GM12872 (cell line): ENCODE measurements around the gene PLSCR4.
A peak's percentile ranks its signal among the peaks of the same experiment; 100 is the strongest.

Experiments
- TF ChIP-seq, protein P1 (sequence below): IDR thresholded peaks from 3 replicates; pipeline ENCODE4 v1.5.1; 2011; ENCODE audit warnings: low read depth, mild to moderate bottlenecking, low read length, moderate library complexity; ENCODE audit not compliant: insufficient read depth

Gene PLSCR4

GRCh38 chr3:146199762-146200161 lies 51.1 kb downstream of the PLSCR4 start:
- TF ChIP-seq, protein P1, sequence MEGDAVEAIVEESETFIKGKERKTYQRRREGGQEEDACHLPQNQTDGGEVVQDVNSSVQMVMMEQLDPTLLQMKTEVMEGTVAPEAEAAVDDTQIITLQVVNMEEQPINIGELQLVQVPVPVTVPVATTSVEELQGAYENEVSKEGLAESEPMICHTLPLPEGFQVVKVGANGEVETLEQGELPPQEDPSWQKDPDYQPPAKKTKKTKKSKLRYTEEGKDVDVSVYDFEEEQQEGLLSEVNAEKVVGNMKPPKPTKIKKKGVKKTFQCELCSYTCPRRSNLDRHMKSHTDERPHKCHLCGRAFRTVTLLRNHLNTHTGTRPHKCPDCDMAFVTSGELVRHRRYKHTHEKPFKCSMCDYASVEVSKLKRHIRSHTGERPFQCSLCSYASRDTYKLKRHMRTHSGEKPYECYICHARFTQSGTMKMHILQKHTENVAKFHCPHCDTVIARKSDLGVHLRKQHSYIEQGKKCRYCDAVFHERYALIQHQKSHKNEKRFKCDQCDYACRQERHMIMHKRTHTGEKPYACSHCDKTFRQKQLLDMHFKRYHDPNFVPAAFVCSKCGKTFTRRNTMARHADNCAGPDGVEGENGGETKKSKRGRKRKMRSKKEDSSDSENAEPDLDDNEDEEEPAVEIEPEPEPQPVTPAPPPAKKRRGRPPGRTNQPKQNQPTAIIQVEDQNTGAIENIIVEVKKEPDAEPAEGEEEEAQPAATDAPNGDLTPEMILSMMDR: no peak

DNA sequence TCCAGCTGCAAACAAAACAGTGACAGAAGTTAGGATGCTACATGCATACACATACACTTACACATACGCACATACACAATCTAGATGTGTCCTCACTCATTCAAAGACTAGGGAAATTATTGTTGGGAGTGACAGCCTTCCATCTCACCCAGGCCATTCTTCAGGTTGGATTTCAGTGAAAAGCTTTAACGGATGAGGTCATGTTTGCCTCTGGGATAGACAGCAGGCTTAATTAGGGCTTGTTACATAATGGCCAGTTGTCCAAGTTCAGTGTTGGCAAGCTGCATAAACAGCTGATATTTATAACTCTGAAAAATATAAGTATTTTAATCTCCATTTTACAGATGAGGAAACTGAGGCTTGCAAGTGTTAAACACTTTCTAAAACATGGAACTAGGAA lies 54.1 kb downstream of the PLSCR4 start:
- TF ChIP-seq, protein P1: no peak

DNA sequence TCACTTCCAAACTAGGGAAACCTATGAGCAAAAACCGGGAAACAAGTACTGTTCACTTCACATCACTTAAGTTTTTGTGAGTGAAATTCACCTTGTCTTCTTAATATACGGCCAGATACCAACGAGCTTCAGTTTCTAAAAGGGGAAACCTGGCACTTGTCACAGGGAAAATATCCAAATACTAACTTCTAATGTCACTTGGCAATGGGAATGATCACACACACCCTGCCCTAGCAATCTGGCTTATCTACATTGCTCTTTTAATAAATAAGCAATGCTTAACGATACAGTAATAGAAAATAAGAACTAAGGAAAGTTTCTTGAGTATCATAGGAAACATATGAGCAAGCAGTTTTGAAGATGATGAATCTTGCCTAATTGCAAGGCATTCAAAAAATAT lies 55.3 kb downstream of the PLSCR4 start:
- TF ChIP-seq, protein P1: no peak

DNA sequence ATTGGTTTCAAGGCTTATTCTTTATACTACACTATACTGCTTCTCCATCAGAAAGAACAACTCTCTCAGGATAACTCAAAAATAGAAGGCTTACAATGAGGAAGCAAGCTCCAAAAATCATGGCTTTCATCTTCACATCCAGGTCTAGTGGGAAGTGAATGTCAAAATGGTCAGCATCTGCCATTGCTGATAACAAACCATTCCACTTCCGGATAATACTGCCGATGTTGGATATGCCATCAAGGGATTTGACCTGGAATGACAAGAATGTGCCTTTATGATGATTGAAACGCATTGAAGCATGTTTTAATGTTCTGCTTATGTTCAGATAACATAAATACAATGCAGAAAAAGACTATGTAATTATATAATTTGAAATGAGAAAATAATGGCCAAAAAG lies 55.9 kb downstream of the PLSCR4 start:
- TF ChIP-seq, protein P1: no peak

DNA sequence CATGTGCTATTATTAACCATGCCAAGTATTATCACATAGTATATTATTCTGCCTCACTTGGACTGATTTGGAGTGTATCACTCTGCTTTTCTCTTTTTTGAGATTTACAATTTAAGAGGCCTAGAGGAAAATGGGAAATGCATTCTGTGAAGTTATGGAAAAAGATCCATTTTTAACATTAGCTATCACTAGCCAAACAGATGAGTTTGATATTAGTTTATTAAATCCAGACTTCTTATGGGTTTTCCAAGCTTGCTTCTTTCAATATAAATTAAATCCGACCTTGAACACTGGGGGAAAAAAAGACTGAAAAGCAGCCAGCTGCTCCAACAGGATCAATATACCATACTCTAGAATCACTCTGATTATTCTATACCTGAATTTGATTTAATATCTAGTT lies 59.9 kb downstream of the PLSCR4 start:
- TF ChIP-seq, protein P1: no peak

DNA sequence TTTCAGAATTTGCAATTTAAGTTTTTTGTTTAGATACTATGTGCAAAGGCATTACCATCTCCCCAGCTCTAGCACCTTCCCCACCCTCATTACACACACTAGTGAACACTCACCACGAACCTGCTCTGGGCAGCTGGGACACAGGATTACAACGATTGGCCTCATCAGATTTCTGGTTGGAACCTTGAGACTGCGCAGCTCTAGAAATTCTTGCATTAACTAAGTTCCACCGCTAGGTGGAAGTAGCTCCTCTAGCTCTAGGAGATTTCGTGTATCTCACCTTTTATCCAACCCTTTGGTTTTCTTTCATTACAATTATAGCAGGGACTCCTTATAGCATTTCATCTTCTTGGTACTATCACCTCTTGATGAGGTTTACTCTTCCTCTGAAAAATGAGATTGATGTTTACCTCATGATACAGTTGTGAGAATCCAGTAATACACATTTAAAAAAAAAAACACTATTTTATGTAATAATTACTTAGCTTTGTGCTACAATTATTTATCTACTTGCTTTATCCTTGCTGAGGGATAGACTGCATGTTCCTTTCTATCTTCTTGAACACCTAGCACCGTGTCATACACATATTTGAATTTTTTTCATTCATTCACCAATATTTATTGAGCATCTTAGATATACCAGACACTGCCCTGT lies 61.3 kb downstream of the PLSCR4 start:
- TF ChIP-seq, protein P1: peak; percentile 78

GRCh38 chr3:146187334-146187950 lies 63.5 kb downstream of the PLSCR4 start:
- TF ChIP-seq, protein P1: peak; percentile 23; the same call in 1 of the 3 replicates
